NCI-H1694 (cell line): Measurements from ENCODE around the gene CERT1.
"Not testable (repeated sequence)": the region's sequence is repeated elsewhere in the genome, so short reads cannot be mapped to it uniquely, and the experiment has no call there.

Experiments used
- DNase-seq: peaks from one replicate; lab custom pipeline; 2025; lab: John Stamatoyannopoulos, UW

CERT1 gene

DNA sequence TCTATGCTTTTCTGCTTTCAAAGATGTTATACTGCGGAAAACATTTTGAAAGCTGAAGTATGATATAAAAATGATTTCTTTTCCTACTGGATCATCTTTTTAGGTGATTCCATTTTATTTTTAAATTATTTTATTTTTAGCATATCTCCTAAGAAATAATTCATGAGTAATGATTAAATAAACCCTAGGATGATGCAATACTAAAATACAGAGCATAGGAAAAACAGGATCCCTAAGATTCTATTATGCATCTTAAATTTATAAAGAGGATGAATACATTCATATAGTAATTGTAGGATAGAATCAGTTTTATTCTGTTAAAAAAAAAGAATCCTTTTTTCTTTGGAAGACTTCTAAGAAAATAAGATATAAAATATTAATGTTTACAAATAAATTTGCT, 11.1 kb upstream of the CERT1 start:
- DNase-seq, result no peak

DNA sequence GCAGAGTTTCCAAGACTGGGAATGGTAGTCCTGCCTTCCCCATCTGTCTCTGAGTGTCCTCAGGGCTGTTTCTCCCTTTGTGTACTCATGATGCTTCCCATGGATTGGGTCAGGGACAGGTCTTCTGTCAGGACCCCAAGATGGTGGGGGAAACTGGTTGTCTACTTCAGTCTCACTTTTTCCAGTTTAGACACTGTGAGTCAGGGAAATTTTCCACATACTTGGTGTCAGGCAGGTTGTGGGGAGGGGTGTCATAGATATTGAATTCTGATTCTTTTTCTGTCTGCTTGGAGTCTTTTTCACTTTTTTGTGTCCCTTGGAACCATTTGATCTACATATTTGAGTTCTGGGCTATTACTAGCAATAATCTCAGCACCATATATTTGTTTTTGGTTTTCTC, 10.6 kb upstream of the CERT1 start:
- no peak for DNase-seq

DNA sequence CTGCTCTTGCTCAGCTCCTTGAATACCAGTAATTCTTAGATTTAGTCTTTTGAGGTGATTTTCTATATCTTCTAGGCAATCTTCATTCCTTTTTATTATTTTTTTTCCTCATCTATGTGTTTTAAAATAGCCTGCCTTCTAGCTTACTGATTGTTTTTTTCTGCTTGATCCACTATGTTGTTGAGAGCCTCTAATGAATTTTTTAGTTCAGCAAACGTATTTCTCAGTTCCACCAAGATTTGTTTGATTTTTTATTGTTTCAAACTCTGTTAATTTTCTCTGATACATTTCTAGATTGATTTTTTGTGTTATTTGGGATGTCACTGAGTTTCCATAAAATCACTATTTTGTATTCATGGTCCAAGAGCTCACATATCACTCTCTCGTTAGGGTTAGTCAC, 9.8 kb upstream of the CERT1 start:
- DNase-seq, result no peak

DNA sequence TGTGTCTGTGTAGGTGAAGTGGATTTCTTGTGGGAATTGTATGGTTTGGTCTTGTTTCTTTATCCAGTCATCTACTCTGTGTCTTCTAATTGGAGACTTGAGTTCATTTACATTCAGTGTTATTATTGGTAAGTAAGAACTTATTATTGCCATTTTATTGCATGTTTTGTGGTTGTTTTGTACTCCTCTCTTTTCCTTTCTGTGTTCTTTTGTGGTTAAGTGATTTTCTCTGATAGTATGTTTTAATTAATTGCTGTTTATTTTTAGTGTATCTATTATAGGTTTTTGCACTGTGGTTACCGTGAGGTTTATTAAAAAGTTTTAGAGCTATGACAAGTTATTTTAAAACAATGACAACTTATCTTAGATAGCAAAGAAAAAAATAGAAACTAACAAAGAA, 8.3 kb upstream of the CERT1 start:
- no peak for DNase-seq

DNA sequence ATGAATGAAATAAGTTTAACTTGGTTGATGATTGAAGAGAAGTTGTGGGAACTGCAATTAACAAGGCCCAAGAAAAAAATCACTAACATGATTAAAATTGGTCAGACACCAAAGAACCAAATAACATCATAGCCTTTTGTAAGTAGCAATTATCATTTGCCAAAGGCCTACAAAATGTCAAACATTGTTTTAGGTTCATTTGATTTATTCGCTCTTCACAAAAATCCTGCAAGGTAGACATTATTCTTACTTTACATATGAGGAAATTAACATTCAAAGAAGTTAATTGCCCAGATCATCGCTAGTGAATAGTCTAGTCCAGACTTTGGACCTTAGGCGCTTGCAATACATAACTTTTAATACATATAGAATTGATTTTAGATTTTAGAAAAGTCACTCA, 2.9 kb upstream of the CERT1 start:
- no peak for DNase-seq

DNA sequence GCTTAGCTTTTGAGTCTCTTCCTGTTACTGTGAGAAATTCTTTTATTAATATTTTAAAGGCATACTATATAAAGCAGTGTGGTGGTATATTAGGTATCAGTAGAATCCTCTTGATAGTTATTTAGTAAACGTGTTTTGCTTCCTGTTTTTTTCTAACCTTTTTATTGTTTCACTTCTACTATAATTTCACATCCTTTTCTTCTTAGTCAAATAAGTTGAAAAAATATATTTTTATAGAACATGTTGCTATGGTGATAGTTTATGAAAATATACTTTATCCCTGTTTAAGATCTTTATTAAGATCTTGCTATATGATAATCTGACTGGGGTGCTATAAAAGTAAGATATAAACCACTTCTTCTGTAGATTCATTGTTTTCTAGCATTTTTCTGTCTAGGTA, 2.4 kb upstream of the CERT1 start:
- no peak for DNase-seq

DNA sequence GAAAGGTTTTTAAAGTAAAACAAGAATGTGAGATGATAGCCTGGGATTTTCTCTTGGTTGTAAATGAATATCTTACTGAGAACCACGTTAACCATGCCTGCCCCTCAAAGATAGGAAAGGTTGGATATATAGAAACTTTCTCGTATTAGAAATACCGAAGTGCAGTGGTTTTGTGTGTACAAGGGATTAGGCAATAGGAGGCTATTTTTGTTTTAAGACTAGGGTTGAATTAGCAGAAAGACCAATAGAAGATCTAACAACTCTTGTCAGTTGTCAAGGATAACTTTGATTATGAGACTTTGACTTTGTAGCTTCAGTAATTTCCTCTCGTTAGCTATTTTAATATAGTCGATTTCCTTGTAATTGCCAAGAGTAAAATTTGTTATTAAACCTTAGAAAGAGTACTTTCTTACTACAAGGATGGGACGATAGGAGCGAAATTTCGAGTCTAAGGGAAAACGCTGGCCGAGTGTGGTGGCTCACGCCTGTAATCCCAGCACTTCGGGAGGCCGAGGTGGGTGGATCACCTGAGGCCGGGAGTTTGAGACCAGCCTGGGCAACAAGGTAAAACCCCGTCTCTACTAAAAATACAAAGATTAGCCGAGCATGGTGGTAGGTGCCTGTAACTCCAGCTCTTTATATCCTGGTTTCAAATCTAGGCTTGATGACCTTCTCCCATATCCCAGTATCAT, 1.1 kb upstream of the CERT1 start:
- no peak for DNase-seq

DNA sequence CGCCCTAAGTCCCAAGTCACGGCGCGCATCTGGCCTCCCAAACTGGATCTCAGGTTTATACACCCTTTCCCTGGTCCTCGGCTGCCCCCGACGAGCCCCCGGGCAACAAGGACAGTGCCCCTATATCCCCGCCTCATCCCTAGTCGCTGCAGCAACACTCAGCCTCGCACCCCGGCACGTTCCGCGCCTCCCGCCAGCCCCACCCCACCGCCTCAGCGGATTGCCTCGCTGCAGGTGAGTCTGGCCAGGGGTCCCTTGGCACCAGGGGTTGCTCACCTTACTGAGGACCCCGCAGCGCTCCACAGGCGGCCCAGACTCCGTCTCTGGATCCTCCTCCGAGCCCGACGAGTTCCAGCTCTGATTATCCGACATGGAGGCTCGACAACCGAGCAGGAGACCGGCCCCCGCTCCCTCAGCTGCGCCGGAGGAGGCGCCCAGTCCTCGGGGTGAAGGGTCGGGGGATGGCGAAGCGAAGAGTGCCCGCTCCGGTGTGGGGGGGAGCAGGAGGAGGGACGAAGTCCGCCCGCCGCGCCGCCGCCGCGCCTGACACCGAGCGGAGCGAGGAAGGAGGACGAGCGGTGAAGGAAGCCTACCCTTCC, 494 bp downstream of the CERT1 start:
- no peak for DNase-seq

DNA sequence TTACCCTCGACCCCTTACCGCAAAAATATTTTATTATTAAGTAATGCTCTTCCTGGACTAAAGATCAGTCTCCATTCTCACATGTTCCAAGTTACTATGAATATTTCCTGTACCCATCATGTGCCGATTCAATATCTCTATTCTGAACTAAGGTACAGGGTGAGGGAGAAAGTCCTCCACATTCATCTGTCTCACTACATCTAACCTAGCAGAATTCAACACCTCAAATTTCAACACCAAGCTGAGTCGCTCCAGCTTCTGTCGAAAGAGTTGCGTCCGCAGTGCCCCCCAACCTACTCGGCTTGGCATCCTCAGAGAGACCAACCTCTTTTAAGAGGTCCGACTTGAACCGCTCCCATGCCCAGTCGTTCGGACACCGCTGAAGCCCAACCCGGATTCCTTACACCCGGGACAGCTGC, 1.0 kb downstream of the CERT1 start:
- no peak for DNase-seq

DNA sequence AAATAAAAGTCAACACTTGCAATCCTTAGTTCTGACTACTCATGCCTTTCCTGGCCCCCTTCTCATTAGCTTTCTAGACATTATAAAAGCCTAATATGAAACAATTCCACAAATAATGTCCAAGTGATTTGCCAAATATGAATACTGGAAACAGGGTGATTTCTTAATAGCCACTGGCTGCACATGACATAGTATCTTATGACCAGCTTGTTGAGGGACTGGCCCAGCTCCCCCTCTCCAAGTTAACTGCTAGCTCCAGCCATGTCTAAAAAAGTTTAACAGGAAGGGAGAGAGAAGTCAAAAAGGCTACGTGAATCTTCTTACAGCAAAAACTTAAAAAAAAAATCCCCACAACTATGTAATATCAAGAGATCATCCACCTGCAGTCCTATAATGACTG, 1.5 kb downstream of the CERT1 start:
- DNase-seq, result no peak

DNA sequence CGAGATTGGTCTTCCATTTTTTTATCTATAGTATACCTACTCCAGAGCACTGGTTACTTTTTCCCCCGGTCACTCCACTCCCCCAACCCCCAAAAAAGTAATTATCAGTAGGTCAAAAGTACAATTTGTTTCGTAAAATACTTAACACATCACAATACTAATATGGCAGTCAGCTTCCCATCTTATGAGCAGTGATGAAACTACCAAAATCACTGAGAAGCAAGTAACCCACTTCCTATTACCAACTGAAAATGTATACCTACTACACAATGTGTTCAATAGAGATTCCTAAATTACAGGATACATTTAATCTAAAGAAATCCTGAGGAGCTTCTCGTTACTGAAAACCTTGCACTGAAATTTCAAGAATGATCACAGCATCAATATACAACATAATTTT, 1.9 kb downstream of the CERT1 start:
- DNase-seq, result no peak

DNA sequence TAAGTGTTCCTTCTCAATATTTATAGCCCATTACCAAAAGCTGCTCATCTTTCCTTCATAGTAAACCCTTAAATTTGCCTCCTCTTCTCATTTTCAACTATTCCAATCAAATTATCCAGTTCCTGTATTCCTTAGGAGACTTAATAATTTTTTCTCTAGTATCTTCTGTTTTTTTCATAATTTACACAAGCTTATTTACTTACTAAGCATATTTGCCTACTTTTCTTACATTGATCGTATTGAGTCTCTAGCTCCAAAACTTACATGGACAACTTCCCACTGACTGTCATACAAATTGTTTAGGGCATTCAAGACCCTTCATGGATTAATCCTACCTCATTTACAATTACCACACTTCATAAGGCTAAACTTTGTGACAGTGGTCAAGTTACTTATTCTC, 3.6 kb downstream of the CERT1 start:
- no peak for DNase-seq

DNA sequence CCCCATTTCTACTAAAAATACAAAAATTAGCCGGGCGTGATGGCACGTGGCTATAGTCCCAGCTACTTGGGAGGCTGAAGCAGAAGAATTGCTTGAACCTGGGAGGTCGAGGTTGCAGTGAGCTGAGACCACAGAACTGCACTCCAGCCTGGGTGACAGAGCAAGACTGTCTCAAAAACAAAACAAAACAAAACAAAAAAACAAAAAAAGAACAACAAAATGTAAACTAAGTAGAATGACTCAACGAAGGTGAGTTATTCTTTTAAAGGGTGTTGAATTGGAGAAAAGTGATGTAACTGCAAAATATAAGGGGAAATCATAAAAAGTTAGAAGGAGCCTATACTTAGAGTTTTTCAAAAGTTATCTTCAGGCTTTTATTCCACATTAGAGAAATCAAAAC, 6.3 kb downstream of the CERT1 start:
- DNase-seq, result not testable (repeated sequence)

DNA sequence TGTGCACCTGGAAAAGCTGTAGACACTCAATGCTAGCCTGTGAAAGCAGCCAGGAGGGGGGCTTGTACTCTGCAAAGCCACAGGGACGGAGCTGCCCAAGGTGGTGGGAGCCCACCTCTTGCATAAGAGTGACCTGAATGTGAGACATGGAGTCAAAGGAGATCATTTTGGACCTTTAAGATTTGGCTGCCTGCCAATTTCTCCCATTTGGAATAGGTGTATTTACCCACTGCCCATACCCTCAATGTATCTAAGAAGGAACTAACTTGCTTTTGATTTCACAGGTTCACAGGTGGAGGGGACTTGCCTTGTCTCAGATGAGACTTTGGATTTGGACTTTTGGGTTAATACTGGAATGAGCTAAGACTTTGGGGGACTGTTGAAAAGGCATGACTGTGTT, 12.6 kb downstream of the CERT1 start:
- not testable (repeated sequence) for DNase-seq

DNA sequence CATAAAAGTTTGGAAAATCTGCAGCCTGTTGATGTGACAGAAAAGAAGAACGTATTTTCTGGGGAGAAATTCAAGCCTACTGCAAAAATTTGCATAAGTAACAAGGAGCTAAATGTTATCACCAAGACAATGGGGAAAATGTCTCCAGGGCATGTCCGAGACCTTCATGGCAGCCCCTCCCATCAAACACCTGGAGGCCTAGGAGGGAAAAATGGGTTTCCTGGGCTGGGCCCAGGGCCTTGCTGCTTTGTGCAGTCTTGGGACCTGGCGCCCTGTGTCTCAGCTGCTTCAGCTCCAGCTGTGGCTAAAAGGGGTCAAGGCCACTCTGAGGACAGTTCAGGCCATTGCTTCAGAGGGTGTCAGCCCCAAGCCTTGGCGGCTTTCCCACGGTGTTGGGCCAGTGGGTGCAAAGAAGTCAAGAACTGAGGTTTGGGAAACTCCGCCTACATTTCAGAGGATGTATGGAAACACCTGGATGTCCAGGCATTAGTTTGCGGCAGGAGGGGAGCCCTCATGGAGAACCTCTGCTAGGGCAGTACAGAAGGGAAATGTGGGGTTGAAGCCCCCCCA, 13.1 kb downstream of the CERT1 start:
- no peak for DNase-seq

DNA sequence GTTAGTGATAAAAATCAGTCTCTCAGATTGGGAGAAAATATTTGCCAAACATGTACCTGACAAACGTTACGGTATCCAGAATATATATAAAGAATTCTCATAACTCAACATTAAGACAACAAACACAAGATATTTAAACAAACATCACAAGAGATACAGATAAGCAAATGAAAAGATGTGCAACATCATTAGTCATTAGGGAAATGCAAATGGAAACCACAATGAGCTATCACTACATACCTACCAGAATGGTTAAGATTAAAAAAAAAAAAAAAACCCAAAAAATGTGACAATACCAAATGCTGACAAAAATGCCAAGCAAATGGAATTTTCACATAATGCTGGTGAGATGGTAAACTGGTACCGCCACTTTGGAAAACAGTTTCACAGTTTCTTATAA, 15.4 kb downstream of the CERT1 start:
- DNase-seq, result no peak

DNA sequence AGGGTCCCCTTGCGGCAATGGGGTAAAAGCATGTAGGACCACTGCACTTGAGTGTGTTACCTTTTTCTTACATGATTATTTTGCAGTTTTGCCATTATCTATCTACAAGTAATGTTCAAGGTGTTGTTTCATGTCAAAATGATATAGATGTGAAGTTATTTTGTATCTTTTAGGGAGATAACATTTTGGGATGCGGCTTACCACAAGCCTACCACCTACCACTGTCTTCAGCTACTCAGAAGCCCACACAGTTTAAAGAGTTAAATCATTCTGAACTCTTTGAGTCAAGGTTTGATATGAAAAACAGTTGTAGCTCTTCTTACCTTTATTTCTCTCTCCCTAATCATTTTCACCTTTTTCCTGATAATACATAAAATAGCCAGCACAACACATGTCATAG, 19.8 kb downstream of the CERT1 start:
- DNase-seq, result no peak

DNA sequence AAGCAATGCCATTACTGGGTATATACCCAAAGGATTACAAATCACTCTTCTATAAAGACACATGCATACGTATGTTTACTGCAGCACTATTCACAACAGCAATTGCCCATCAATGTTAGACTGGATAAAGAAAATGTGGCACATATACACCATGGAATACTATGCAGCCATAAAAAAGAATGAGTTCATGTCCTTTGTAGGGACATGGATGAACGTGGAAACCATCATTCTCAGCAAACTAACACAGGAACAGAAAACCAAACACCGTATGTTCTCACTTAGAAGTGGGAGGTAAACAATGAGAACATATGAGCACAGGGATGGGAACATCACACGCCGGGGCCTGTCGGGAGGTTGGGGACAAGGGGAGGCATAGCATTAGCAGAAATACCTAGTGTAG, 21.6 kb downstream of the CERT1 start:
- not testable (repeated sequence) for DNase-seq

DNA sequence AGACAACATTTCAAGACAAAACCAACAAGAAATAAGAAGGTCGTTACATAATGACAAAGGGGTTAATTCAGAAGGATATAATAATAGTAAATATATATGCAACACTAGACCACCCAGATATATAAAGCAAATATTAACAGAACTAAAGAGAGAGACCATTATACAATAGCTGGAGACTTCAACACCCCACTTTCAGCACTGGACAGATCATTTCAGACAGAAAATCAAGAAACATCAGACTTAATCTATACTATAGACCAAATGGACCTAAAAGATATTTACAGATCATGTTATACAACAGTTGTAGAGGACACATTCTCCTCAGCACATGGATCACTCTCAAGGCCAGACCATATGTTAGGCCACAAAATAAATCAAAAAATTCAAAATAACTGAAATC, 26.8 kb downstream of the CERT1 start:
- no peak for DNase-seq

DNA sequence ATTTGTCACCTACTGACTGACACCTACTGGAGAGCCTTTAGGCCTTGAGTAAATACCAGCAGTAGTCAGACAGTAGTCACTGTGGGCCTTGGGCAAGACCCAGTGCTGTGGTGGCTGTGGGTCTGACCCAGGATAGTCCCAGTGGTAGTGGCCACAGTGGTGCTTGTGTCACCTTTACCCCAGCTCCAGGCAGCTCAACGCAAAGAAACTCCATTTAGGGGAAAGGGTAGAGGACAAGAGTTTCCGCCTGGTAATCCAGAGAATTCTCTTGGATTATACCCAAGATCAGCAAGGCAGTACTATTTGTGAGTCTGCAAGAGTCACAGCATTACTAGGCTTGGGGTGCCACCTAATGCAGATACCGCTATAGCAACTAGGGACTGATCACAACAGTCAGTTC, 28.9 kb downstream of the CERT1 start:
- no peak for DNase-seq

DNA sequence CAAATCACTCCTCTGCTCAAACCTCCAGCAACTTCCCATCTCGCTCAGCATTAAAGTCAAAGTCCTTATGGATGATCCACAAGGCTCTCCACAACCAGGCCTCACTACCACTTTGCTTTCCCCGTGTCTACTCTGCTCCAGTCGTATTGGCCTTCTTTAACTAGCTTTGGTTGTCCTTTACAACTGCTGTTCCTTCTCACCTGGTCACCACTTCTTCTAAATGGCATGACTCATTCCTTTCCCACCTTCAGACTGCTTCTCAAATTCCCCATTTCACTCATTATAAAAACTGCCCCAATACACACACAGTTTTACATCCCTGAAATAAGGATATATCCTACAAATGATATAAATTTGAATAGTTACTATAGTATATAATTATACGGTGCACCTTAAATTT, 30.4 kb downstream of the CERT1 start:
- no peak for DNase-seq

DNA sequence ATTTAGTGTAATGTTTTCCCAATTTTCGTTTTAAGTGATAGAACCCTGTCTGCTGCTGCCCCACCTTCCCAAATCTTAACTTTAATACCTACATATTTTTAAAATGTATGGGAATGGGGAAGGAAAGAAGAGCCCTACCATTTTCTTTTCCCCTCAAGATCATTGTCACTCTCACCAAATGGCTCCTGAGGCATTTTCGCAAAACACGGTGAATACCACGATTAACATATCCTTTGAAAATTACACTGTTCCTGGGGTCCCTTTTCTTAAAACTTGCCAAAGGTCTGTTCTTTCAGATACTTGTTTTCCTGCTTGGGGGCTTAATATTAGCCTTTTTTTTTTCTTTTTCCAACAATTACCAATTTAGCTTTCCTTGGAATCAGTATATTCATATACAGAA, 36.1 kb downstream of the CERT1 start:
- no peak for DNase-seq

DNA sequence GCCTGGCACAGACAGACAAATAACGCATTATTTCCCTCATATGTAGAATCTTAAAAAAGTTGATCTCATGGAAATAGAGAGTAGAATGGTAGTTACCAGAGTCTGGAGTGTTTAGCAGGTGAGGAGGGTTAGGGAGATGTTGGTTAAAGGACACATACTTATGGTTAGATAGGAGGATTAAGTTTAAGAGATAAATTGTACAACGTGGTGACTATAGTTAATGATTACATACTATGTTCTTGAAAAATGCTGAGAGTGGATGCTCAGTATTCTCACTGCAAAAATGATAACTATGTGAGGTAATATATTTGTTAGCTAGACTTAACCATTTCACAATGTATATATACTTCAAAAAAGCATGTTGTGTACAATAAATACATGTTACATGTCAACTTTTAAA, 38.0 kb downstream of the CERT1 start:
- DNase-seq, result no peak

DNA sequence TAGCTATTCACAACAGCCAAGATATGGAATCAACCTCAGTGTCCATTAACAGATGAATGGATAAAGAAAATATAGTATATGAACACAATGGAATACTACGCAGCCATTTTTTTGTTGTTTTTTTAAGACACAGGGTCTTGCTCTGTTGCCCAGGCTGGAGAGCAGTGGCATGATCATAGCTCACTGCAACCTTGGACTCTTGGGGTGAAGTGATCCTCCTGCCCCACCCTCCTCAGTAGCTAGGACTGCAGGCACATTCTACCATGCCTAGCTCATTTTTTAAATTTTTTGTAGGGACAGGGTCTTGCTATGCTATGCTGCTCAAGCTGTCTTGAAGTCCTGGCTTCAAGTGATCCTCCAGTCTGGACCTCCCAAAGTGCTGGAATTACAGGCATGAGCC, 38.5 kb downstream of the CERT1 start:
- DNase-seq, result no peak
